Vein endothelial cell (primary cell): ENCODE results near the gene COMT. TPM values are rescaled to one million over a fixed set of nuclear protein-coding genes. Genes with fewer than 3 reads are reported as not detected.

Source experiments
- total RNA-seq: library from RNA; depleted of rRNA; stranded (reverse); fragments of >200 nt; gene quantifications from 2 replicates; pipeline ENCODE4 v1.2.3, GENCODE V29; 2012

The COMT gene
- 186 and 298 TPM in 2 replicates for total RNA-seq

DNA sequence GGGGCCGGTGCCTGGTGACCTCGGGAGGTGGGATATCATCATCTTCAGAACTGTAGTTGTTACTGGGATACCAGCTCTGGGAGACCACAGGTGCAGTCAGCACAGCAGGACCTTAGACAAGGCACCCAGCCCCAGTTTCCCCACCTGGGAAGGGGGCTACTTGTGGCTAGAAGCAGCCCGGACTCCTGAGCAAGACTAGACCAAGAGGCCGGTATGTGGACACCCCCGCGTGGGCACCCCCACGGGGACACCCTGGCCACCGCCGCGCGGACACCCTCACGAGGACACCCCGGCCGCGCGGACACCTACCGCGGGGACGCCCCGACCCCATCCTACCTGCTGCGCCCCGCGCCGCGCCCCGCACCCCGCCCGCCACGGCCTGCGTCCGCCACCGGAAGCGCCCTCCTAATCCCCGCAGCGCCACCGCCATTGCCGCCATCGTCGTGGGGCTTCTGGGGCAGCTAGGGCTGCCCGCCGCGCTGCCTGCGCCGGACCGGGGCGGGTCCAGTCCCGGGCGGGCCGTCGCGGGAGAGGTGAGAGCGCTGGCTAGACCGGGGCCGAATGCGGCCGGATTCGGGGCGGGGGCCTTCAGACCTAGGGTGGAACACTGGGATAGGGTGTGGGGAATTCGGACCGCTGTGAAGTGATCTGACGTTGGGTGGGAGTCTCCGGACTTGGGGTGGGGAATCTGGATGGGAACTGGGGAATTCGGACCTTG is at the start of gene COMT, which contains the start of gene TXNRD2:
Gene COMT, plus strand, starts transcription at position 408 of the 718 bp plus-strand sequence. CDS start 20,755 bp downstream, outside the sequence.
Gene TXNRD2, minus strand, starts transcription at position 454 of the 718 bp plus-strand sequence. Its CDS starts 15 bp downstream, at position 439.

DNA sequence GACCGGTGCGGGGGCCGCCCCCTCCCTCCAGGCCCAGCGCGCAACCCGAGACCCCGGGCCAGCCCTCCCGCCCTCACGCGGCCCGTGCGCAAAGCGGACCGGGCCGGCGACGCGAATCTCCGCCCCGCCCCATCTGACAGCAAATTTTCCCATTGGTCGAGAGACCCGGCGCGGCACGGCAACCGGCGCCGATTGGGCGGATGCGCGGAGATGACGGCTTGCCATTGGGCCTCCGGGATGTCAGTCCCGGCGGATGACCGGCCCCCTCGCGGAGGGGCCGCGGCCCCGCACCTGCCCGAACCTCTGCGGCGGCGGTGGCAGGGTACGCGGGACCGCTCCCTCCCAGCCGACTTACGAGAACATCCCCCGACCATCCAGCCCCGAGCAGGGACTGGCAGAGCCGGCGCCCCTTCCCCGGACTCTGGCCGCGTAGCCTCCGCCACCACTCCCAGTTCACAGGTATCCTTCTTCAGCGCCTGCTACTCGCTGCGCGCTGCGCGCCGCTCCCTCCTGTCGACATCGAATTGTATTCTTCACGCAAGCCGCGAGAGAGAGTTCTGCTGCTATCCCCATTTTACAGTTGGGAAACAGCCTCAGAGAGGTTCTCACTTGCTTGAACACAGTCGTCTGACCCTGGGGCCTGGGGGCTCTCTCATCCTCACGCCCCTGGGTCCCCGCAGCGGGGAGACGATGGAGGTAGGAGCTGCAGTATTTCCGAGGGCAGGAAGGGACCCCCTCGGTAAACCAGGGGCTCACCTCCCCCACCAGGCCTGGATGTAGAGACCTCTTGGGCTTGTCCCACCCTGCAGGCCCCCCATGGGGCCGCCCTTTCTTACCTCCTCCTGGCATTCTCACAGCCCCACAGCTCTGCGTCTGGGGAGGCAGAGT is 75.4 kb downstream of the COMT start, which contains the start of gene ARVCF:
Gene ARVCF, minus strand, starts transcription at position 90 of the 888 bp plus-strand sequence. CDS start 26,029 bp downstream, outside the sequence.

Other genes starting within 250 kb of the COMT start
- gene SEPTIN5, start 227.3 kb upstream of the COMT start, total RNA-seq = 18.4 and 34.6 TPM in 2 replicates
- 0.57 and 2.3 TPM in 2 replicates for gene GP1BB, start 218.2 kb upstream of the COMT start, total RNA-seq
- 11.2 and 27.4 TPM in 2 replicates for gene TBX1, start 181.0 kb upstream of the COMT start, total RNA-seq
- gene GNB1L, start 86.9 kb upstream of the COMT start, total RNA-seq = 4.2 and 6.9 TPM in 2 replicates
- 24.8 and 29.7 TPM in 2 replicates for gene RTL10, start 86.9 kb upstream of the COMT start, total RNA-seq
- gene TXNRD2, start within 50 bp of the COMT start, total RNA-seq = 67.8 and 124 TPM in 2 replicates
- 95.7 and 108 TPM in 2 replicates for gene ARVCF, start 75.1 kb downstream of the COMT start, total RNA-seq
- gene TANGO2, start 79.3 kb downstream of the COMT start, total RNA-seq = 44.8 and 51.6 TPM in 2 replicates
- 36.0 and 36.3 TPM in 2 replicates for gene DGCR8, start 138.5 kb downstream of the COMT start, total RNA-seq
- 187 and 231 TPM in 2 replicates for gene RANBP1, start 174.3 kb downstream of the COMT start, total RNA-seq
- 33.6 and 47.4 TPM in 2 replicates for gene TRMT2A, start 175.5 kb downstream of the COMT start, total RNA-seq
- gene ZDHHC8, start 190.0 kb downstream of the COMT start, total RNA-seq = 18.9 and 19.7 TPM in 2 replicates
- gene CCDC188, start 209.3 kb downstream of the COMT start, total RNA-seq = 8.6 and 8.8 TPM in 2 replicates